OCI-LY1 (cell line): Measurements from ENCODE around the gene SUPT3H.

Source experiments
- EZH2 ChIP-seq: fragments of 200-600 bp; sonication (generic), shearing (Covaris generic); IDR thresholded peaks from 2 replicates; pipeline ENCODE4 v1.8.0; 2017; ENCODE audit warnings: borderline replicate concordance, mixed run types, mild to moderate bottlenecking, antibody characterized with exemption, low read length, moderate library complexity, mixed read lengths
- TF ChIP-seq, protein P1 (sequence below): fragments of 200-600 bp; sonication (generic), shearing (Covaris generic); IDR thresholded peaks from 2 replicates; pipeline ENCODE4 v1.5.1; 2017; ENCODE audit warnings: mild to moderate bottlenecking, antibody characterized with exemption, low read length, moderate library complexity, mixed read lengths

GRCh38 chr6:45377043-45377553 lies 636 bp downstream of the SUPT3H start:
- TF ChIP-seq, protein P1, sequence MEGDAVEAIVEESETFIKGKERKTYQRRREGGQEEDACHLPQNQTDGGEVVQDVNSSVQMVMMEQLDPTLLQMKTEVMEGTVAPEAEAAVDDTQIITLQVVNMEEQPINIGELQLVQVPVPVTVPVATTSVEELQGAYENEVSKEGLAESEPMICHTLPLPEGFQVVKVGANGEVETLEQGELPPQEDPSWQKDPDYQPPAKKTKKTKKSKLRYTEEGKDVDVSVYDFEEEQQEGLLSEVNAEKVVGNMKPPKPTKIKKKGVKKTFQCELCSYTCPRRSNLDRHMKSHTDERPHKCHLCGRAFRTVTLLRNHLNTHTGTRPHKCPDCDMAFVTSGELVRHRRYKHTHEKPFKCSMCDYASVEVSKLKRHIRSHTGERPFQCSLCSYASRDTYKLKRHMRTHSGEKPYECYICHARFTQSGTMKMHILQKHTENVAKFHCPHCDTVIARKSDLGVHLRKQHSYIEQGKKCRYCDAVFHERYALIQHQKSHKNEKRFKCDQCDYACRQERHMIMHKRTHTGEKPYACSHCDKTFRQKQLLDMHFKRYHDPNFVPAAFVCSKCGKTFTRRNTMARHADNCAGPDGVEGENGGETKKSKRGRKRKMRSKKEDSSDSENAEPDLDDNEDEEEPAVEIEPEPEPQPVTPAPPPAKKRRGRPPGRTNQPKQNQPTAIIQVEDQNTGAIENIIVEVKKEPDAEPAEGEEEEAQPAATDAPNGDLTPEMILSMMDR, result no peak
- TF ChIP-seq EZH2, result no peak
